Small intestine (tissue), 7 donors: Measurements from ENCODE around the gene SDF4. TPM values are rescaled to one million over a fixed set of nuclear protein-coding genes. Genes with fewer than 3 reads are reported as not detected.

Experiments
- DNase-seq, 2 donors: peaks; one replicate each; pipeline versions ENCODE4 v3.0.0 to v3.0.0-alpha.2; 2013
- FAIRE-seq: peaks from 2 replicates; lab custom pipeline; 2012; peaks lifted over from hg19 to GRCh38; lab: Jason Lieb, UNC
- H3K27ac ChIP-seq, 3 donors: one replicate each; pipeline ENCODE4 v1.5.1; 2013; ENCODE audit warnings: low read length in 2 of 3, mild to moderate bottlenecking in 2 of 3, control low read depth in 1 of 3, inconsistent platforms in 1 of 3, low read depth in 1 of 3, moderate library complexity in 1 of 3
- H3K27me3 ChIP-seq, 3 donors: one replicate each; pipeline ENCODE4 v1.6.1; 2013; ENCODE audit warnings: low read length in 3 of 3, inconsistent platforms in 1 of 3; ENCODE audit not compliant: control insufficient read depth in 3 of 3, insufficient read depth in 3 of 3
- H3K36me3 ChIP-seq, 3 donors: one replicate each; pipeline ENCODE4 v1.6.1; 2013; ENCODE audit warnings: low read length in 3 of 3, inconsistent platforms in 1 of 3, low read depth in 1 of 3, mild to moderate bottlenecking in 1 of 3, moderate library complexity in 1 of 3; ENCODE audit not compliant: control insufficient read depth in 3 of 3, insufficient read depth in 2 of 3
- H3K4me1 ChIP-seq, 3 donors: one replicate each; pipeline ENCODE4 v1.6.1; 2013; ENCODE audit warnings: low read length in 2 of 3, inconsistent platforms in 1 of 3, low read depth in 1 of 3, mild to moderate bottlenecking in 1 of 3, moderate library complexity in 1 of 3; ENCODE audit not compliant: control insufficient read depth in 3 of 3, insufficient read depth in 2 of 3
- H3K4me3 ChIP-seq, 3 donors: one replicate each; pipeline ENCODE4 v1.5.1; 2013; ENCODE audit warnings: low read length in 3 of 3, control low read depth in 1 of 3, inconsistent platforms in 1 of 3, low read depth in 1 of 3, mild to moderate bottlenecking in 1 of 3, moderate library complexity in 1 of 3
- H3K9me3 ChIP-seq, 2 donors: one replicate each; pipeline ENCODE4 v1.6.1; 2013; ENCODE audit warnings: low read depth in 1 of 2, low read length in 1 of 2; ENCODE audit not compliant: control insufficient read depth in 2 of 2, insufficient read depth in 1 of 2
- WGBS, 3 donors: extraction: QIAGEN DNeasy Blood & Tissue Kit; methylation state at CpG; one replicate each; pipeline ENCODE4 v1.1.7; 2013; 5-methylcytosine and 5-hydroxymethylcytosine counted together
- polyA plus RNA-seq, 4 donors: library from polyadenylated mRNA; stranded (reverse) in 3 of 4; unstranded in 1 of 4; fragments of 200-250 nt in 3 of 4; fragments of 120-200 nt in 1 of 4; gene quantifications; one replicate each; pipeline versions ENCODE4 v1.2.1 to v1.2.3, GENCODE V29; 2013
- donor health status: healthy with polysubstance abuse.
- donor health status: control.
- donor health status: control.
- donor health status: Bipolar disorder and iron deficiency.
- donor health status: healthy.

The SDF4 gene
- polyA plus RNA-seq, 4 donors = 91.2 to 190 (median 151) TPM

DNA sequence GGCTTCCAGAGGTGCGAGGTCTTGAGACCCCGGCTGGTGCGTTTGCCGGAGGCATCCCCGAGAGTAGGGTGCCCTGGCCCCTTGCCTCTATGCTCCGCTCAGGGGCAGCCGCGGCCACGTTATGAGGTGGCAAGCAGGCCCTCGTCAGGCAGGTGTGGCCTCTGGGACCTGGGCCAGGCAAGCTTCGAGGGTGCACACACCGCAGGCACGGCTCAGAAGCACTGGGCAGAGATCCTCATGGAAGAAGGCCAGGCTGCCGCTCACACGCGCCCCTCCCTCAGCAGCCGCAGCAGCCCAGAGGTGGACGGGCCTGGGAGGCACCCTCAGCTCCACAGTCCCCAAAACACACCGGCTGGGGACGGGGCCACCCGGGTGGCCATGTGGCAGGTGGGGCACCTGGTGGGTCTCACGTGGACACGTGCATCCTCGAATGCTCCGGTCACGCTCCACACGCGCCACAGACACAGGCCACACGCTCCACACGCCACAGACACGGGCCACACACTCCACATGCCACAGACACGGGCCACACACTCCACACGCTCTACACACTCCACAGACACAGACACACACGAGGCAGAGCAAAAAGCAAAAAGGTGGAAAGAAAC, 6.5 kb downstream of the SDF4 start:
- Histone ChIP-seq H3K4me3 (no peak overlapping the region), H3K36me3 (peaks cover 19 to 98% (median 29%) of the 10 kb centered on the region in 3 donors), H3K27me3 (no peaks in the 10 kb centered on the region), H3K27ac (no peak overlapping the region), H3K9me3 (no peaks in the 10 kb centered on the region), H3K4me1 (peaks cover 0 to 6% (median 3%) of the 10 kb centered on the region in 3 donors)
- no peak for FAIRE-seq
- WGBS, 3 donors = 76 to 88% (median 81%) methylated on average over 32 to 34 of the region's 34 CpGs
- DNase-seq = no peak

DNA sequence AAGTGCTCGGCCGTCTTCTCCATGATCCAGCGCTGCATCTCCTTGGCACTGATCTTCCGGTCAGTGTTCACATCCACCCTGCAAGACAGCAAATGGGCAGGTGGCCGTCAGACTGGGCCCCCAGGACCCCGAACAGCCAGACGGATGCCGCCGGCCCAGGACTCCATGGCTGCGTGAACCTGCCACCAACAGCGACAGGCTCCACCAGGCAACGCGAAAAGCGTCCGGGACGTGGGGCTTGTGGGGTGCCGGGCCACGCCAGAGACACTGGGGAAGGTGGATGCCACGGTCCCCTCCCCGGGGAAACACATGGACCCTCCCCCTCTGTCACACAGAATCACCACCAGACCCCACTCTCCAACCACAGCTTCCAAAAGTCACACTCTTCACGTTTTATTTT, 7.9 kb downstream of the SDF4 start:
- FAIRE-seq = no peak
- Histone ChIP-seq H3K4me1 (no peaks in the 10 kb centered on the region), H3K27me3 (no peaks in the 10 kb centered on the region), H3K27ac (no peak overlapping the region), H3K36me3 (peaks cover 19 to 99% (median 29%) of the 10 kb centered on the region in 3 donors), H3K4me3 (no peak overlapping the region), H3K9me3 (no peaks in the 10 kb centered on the region)
- no peak for DNase-seq
- 93 to 96% (median 95%) methylated on average over 20 to 21 of the region's 21 CpGs for WGBS, 3 donors

DNA sequence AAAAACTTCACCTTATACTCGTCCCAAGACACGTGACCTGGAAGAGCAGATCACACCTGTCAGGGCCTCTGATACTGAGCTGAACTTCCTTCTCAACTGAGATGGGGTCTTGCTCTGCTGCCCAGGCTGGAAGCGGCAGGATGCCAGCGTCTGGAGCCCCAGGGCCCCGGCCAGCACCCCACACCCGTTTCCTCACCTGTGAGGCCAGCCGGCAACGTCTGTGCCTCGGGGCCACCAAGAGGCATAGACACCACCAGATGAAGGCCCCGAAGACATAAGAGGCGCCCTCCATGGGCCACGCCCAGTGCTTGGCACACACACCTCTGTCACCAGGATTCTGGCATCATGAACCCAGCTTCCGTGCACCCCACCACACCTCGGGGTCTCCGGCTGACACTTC, 8.5 kb downstream of the SDF4 start:
- DNase-seq (no peak), FAIRE-seq (no peak)
- Histone ChIP-seq H3K9me3 (no peaks in the 10 kb centered on the region), H3K4me3 (no peak overlapping the region), H3K36me3 (peaks cover 19 to 99% (median 25%) of the 10 kb centered on the region in 3 donors), H3K27me3 (no peaks in the 10 kb centered on the region), H3K4me1 (no peaks in the 10 kb centered on the region), H3K27ac (no peak overlapping the region)
- WGBS, 3 donors = 96 to 98% (median 96%) methylated on average over 15 of the region's 15 CpGs

DNA sequence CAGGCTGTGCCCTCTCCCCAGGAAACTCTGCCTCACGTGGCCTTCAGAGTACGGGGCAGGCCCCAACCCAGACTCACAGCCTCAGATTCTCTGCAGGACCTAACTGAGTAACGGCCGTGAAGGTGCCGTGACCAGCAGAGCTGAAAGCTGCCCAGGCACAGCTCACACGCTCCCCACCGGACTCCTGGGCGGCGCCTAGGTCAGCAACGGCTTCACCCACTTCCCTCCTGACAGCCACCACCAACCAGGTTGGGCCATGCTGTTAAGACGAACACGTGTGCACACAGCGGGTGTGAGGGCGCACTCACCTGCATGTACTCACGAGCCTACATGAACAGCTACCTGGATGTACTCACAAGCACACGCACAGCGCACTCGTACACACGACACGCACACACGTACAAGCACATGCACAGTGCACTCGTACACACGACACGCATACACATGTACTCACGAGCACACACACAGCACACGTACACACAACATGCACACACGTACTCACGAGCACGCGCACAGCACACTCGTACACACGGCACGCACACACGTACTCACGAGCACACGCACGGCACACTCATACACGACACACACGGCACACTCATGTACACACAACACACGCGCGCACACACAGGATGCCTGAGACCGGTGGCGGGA, 9.1 kb downstream of the SDF4 start:
- Histone ChIP-seq H3K36me3 (peaks cover 16 to 99% (median 22%) of the 10 kb centered on the region in 3 donors), H3K4me1 (no peaks in the 10 kb centered on the region), H3K27ac (no peak overlapping the region), H3K9me3 (no peaks in the 10 kb centered on the region), H3K27me3 (no peaks in the 10 kb centered on the region), H3K4me3 (no peak overlapping the region)
- DNase-seq (no peak), FAIRE-seq (no peak)
- 92 to 96% (median 95%) methylated on average over 44 of the region's 44 CpGs for WGBS, 3 donors

DNA sequence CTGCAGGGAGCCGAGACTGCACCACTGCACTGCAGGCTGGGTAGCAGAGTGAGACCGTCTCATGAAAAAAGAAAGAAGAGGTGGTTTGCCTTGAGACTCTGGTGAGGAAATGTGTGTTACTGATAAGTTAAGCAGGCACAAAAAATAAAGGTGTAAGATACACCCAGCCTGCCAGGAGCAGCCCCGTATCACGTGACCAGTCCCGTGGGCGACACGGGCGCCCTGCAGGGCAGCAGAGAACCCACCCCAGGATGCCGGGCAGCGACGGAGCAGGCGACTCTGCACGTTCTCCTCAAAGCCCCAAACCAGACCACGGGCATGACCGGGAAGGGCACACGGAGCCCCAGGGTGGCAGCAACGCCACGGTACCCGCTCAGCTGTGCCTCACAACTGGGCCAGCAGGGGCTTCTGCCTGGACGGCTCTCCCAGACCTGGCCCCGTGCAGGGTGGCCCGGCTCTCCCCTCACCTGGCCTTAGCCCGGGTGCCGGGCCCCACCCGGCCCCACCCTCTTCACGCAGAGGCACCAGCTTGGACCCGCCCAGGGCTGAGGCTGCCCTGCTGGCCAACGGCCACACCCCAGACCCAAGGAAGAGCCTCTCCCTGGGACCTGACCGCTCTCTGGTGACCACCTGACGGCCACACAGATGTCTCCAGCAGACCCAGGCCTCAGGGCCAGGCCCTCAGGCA, 9.8 kb downstream of the SDF4 start:
- Histone ChIP-seq H3K4me3 (no peak overlapping the region), H3K36me3 (peaks cover 16 to 98% (median 18%) of the 10 kb centered on the region in 3 donors), H3K27me3 (no peaks in the 10 kb centered on the region), H3K27ac (no peak overlapping the region), H3K9me3 (no peaks in the 10 kb centered on the region), H3K4me1 (no peaks in the 10 kb centered on the region)
- peak in 1 of 2 donors; percentile 41 for DNase-seq
- FAIRE-seq = no peak
- WGBS, 3 donors = 81 to 84% (median 81%) methylated on average over 24 to 30 of the region's 30 CpGs

DNA sequence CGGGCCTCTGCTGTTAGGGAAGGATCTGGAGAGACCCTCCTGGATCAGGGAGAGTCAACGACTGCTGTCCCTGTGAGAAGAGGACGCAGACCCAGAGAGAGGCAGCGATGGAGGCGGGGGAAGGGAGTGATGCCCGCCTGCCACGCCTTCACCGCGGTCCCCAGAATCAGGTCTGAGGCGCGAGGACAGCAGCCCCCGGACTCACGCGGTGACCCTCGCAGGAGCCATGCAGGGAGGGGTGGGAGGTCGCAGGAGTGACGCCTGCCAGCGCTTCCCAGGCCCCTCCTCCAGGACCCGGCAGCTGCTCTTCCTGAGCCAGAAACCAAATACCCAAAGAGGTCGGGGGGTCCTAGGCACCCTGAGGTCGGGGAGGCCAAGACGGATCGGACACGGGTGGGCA, 11.6 kb downstream of the SDF4 start:
- Histone ChIP-seq H3K27ac (no peak overlapping the region), H3K4me3 (no peak overlapping the region), H3K4me1 (no peaks in the 10 kb centered on the region), H3K27me3 (no peaks in the 10 kb centered on the region), H3K36me3 (peaks cover 17 to 98% (median 21%) of the 10 kb centered on the region in 3 donors), H3K9me3 (no peaks in the 10 kb centered on the region)
- FAIRE-seq (no peak), DNase-seq (no peak)
- 90 to 93% (median 92%) methylated on average over 17 to 24 of the region's 24 CpGs for WGBS, 3 donors

DNA sequence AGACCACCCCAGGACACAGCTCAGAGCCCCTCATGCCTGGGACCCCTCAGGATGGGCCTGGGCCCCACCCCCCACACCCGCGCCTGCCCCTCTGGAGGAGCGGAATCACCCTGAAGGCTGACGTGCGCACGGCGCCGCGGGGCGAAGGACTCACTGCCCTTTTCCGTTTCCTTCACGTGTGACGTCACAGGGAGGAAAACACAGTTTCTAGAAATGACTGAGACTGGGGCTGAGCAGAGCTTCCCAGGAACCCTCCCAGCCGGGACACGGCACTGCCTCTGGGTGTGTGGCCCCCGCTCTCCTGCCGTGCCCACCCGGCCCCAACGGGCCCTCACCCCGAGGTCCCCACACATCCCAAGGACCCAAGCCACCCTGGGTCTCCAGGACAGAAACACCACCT, 12.5 kb downstream of the SDF4 start:
- Histone ChIP-seq H3K27ac (no peak overlapping the region), H3K4me3 (no peak overlapping the region), H3K4me1 (no peaks in the 10 kb centered on the region), H3K27me3 (no peaks in the 10 kb centered on the region), H3K36me3 (peaks cover 13 to 90% (median 21%) of the 10 kb centered on the region in 3 donors), H3K9me3 (no peaks in the 10 kb centered on the region)
- DNase-seq (no peak), FAIRE-seq (no peak)
- 85 to 91% (median 90%) methylated on average over 20 of the region's 20 CpGs for WGBS, 3 donors

DNA sequence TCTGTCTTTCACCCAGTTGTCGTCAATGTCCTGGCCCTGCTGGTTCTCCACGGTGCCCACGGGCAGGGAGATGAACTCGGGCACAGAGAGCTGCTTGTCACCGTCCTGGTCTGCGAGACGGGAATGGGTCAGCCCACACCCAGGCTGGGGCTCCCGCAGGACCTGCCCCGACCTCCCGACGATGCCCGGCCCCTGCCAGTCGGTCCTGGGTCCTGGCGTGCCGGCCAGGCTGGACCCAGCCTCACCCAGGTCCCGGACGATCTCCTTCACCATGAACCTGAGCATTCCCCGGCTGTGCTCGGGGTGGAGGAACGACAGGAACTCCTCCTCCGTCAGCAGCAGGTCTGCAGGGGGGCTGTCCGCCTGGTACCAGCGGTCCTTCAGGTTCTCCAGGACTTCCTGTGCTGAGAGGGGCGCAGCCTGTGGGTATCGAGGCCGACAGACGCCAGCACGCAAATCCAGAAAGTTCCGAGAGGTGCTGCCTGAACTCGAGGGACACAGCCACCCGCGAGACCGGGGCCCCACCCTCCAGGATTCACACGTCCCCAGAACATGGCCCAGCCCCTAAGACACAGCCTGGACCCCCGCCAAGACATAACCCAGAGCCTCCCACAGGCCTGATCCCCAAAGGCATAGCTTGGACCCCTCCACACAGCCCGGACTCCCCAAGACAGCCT, 13.1 kb downstream of the SDF4 start:
- H3K27me3 ChIP-seq = no peaks in the 10 kb centered on the region
- peaks cover 10 to 83% (median 20%) of the 10 kb centered on the region in 3 donors for H3K36me3 ChIP-seq
- H3K4me3 ChIP-seq = no peak overlapping the region
- H3K9me3 ChIP-seq = no peaks in the 10 kb centered on the region
- H3K27ac ChIP-seq = no peak overlapping the region
- DNase-seq (no peak), FAIRE-seq (no peak)
- WGBS, 3 donors = 94% methylated on average over 36 of the region's 36 CpGs
- no peaks in the 10 kb centered on the region for H3K4me1 ChIP-seq
